NOMO-1 treated with dmso at 0.1 percent for 144 hours (cell line): ENCODE data around the gene SHC2.
"Not testable (repeated sequence)": the region's sequence is repeated elsewhere in the genome, so short reads cannot be mapped to it uniquely, and the experiment has no call there.

Experiments
- DNase-seq: peaks from one replicate; lab custom pipeline; 2025; ENCODE audit not compliant: unreplicated experiment; lab: John Stamatoyannopoulos, UW

SHC2 gene

GRCh38 chr19:470701-471100 is 9.9 kb upstream of the SHC2 start:
- no peak for DNase-seq

- no peak for DNase-seq
These were observed 9.0 kb upstream of the SHC2 start for GRCh38 chr19:469833-470232.

GRCh38 chr19:468587-469256 is 7.9 kb upstream of the SHC2 start:
- DNase-seq: no peak

GRCh38 chr19:467554-467953 is 6.7 kb upstream of the SHC2 start:
- no peak for DNase-seq

GRCh38 chr19:465056-465816 is 4.4 kb upstream of the SHC2 start:
- no peak for DNase-seq

GRCh38 chr19:464208-464545 is 3.3 kb upstream of the SHC2 start:
- DNase-seq: no peak

- no peak for DNase-seq
These were observed 2.8 kb upstream of the SHC2 start for GRCh38 chr19:463483-464207.

- no peak for DNase-seq
These were observed 1.1 kb upstream of the SHC2 start for GRCh38 chr19:461721-462551.

GRCh38 chr19:459724-460511 is 915 bp downstream of the SHC2 start:
- DNase-seq: no peak

GRCh38 chr19:458091-459042 is 2.5 kb downstream of the SHC2 start:
- no peak for DNase-seq

- DNase-seq: no peak
These were observed 3.2 kb downstream of the SHC2 start for GRCh38 chr19:457636-458035.

- DNase-seq: no peak
These were observed 4.2 kb downstream of the SHC2 start for GRCh38 chr19:456547-457110.

GRCh38 chr19:455851-456546 is 4.8 kb downstream of the SHC2 start:
- DNase-seq: no peak

GRCh38 chr19:455031-455705 is 5.7 kb downstream of the SHC2 start:
- DNase-seq: no peak

- DNase-seq: no peak
These were observed 7.2 kb downstream of the SHC2 start for GRCh38 chr19:453606-454005.

GRCh38 chr19:452829-453228 is 8.0 kb downstream of the SHC2 start:
- no peak for DNase-seq

GRCh38 chr19:450912-451481 is 9.8 kb downstream of the SHC2 start:
- not testable (repeated sequence) for DNase-seq

GRCh38 chr19:449916-450315 is 10.9 kb downstream of the SHC2 start:
- no peak for DNase-seq
